Thyroid gland (tissue), 4 donors: ENCODE results near the gene KCNQ4.

Experiments
- POLR2A ChIP-seq, 2 donors: fragments of 450-650 bp; IDR thresholded peaks; one replicate each; pipeline ENCODE4 v1.6.1; 2017; ENCODE audit warnings: antibody characterized with exemption in 2 of 2, mild to moderate bottlenecking in 2 of 2, moderate library complexity in 1 of 2
- TF ChIP-seq, protein P1 (sequence below), 6 experiments: fragments of 200-600 bp in 3 of 6; fragments of 450-650 bp in 3 of 6; sonication (generic) in 3 of 6; IDR thresholded peaks; one replicate each; pipeline ENCODE4 v1.5.1; 2016 to 2019; ENCODE audit warnings: antibody characterized with exemption in 6 of 6, mild to moderate bottlenecking in 2 of 6, inconsistent platforms in 1 of 6, moderate library complexity in 1 of 6

DNA sequence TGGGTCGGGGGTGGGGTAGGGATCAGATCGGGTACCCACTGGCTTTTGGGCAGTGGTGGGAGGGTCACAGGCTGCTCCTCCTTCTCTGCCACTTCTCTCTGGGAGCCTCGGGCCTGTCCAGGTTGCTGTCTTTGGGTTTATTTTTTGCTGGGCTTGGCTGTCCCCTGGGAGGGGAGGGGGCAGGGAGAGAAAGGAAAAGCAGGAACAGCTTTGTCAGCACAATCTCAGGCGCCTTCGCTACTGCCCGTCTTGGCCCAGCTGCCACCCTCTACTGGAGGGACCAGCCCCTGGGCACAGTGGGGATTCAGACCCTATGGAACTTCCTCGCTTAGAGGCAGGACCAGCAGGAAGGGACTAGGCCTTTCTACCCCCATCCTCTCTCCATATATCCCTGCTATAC, 8.4 kb downstream of the KCNQ4 start:
- TF ChIP-seq, protein P1, sequence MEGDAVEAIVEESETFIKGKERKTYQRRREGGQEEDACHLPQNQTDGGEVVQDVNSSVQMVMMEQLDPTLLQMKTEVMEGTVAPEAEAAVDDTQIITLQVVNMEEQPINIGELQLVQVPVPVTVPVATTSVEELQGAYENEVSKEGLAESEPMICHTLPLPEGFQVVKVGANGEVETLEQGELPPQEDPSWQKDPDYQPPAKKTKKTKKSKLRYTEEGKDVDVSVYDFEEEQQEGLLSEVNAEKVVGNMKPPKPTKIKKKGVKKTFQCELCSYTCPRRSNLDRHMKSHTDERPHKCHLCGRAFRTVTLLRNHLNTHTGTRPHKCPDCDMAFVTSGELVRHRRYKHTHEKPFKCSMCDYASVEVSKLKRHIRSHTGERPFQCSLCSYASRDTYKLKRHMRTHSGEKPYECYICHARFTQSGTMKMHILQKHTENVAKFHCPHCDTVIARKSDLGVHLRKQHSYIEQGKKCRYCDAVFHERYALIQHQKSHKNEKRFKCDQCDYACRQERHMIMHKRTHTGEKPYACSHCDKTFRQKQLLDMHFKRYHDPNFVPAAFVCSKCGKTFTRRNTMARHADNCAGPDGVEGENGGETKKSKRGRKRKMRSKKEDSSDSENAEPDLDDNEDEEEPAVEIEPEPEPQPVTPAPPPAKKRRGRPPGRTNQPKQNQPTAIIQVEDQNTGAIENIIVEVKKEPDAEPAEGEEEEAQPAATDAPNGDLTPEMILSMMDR (IDR thresholded peaks at IDR 0.05), result no peak
- TF ChIP-seq POLR2A (IDR thresholded peaks at IDR 0.05), result no peak
